ENCODE measurements around the gene B4GALT6. TPM values are rescaled to one million over a fixed set of nuclear protein-coding genes. Genes with fewer than 3 reads are reported as not detected.

Gene B4GALT6
- total RNA-seq, 1 donor from 2014 or later, result 3.8 TPM

- ChIA-PET POLR2A (no interaction called here), CTCF (no interaction called here)
- TF ChIP-seq, protein P1, sequence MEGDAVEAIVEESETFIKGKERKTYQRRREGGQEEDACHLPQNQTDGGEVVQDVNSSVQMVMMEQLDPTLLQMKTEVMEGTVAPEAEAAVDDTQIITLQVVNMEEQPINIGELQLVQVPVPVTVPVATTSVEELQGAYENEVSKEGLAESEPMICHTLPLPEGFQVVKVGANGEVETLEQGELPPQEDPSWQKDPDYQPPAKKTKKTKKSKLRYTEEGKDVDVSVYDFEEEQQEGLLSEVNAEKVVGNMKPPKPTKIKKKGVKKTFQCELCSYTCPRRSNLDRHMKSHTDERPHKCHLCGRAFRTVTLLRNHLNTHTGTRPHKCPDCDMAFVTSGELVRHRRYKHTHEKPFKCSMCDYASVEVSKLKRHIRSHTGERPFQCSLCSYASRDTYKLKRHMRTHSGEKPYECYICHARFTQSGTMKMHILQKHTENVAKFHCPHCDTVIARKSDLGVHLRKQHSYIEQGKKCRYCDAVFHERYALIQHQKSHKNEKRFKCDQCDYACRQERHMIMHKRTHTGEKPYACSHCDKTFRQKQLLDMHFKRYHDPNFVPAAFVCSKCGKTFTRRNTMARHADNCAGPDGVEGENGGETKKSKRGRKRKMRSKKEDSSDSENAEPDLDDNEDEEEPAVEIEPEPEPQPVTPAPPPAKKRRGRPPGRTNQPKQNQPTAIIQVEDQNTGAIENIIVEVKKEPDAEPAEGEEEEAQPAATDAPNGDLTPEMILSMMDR (IDR thresholded peaks at IDR 0.05), result no peak
- H3K4me3 Mint-ChIP-seq, result no peak overlapping the region
- intact Hi-C loops (cut with micrococcal nuclease), result no loop called here
- no peak for DNase-seq
- H3K4me1 Mint-ChIP-seq, result no peaks in the 10 kb centered on the region
- no peaks in the 10 kb centered on the region for H3K36me3 Mint-ChIP-seq (ENCODE audit: low read depth)
- no peak for ATAC-seq (ENCODE audit: low read depth)
- H3K9me3 Mint-ChIP-seq, result no peaks in the 10 kb centered on the region
- H3K27ac Mint-ChIP-seq, result no peak overlapping the region
- H3K27me3 Mint-ChIP-seq, result peaks cover 2% of the 10 kb centered on the region
Measured at GRCh38 chr18:31701744-31702143, 17.4 kb upstream of the B4GALT6 start.

DNA sequence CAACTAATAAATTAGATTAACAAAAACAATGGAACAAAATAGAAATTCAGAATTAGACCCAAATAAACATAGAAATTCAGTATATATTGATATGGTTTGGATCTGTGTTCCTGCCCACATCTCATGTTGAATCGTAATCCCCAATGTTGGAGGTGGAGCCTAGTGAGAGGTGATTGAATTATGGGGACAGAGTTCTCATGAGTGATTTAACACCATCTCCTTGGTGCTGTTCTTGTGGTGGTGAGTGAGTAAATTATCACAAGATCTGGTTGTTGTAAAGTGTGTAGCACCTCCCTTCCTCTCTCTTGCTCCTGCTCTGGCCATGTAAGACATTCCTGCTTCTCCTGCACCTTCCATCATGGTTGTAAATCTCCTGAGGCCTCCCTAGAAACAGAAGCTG is 16.6 kb upstream of the B4GALT6 start:
- CTCF ChIA-PET, result no interaction called here
- POLR2A ChIA-PET, result no interaction called here
- H3K27me3 Mint-ChIP-seq, result no peaks in the 10 kb centered on the region

DNA sequence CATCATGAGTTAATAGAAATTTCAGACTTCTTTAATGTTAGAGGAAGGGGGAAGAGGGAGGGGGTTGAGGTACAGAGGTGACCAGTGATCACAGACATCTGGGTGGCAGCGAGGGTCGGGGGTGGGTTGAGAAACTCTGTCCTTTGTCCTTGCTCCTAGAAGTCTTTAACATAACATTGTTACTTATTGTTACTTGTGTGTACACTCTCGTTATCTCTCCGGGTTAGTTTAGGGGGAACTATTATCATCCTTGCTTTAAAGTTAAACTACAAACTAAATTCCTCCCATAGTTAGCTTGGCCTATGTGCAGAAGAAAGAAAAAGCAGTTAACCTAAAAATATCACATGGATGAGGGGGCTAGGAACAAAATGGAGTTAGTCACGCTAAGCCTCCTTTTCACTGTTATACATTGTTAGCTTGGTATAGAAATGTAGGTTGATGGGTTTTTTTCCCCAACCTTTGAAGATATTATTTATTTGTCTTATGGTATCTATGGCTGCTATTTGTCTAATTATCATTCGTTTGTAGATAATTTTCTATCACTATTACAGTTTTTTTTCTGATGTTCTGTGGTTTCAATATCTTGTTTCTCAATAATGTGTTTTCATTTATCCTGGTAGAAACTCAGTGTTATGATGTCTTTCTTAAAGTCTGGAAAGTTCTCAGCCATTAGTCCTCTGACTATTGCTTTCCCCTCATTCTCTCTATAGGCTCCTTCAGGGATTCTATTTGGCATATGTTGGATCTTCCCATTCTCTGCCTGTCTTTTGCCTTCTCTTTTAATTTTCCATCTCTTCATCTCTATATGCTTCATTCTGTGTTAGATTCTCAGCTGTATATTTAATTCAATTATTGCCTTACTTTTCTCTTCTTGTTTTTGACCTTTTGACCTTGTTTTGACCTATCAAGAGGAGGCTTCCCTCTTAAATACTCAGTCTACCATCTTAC is 13.2 kb upstream of the B4GALT6 start:
- TF ChIP-seq, protein P1 (IDR thresholded peaks at IDR 0.05), result no peak
- Mint-ChIP-seq H3K9me3 (no peaks in the 10 kb centered on the region), H3K36me3 (ENCODE audit: low read depth) (no peaks in the 10 kb centered on the region), H3K27ac (no peak overlapping the region), H3K4me1 (no peaks in the 10 kb centered on the region), H3K27me3 (no peaks in the 10 kb centered on the region), H3K4me3 (no peak overlapping the region)
- intact Hi-C loops (cut with micrococcal nuclease), result no loop called here
- DNase-seq (no peak), ATAC-seq (ENCODE audit: low read depth) (no peak)
- POLR2A ChIA-PET, result no interaction called here
- CTCF ChIA-PET, result no interaction called here

More for the DNA sequence above, 16.6 kb upstream of the B4GALT6 start:
- no peaks in the 10 kb centered on the region for H3K36me3 Mint-ChIP-seq (ENCODE audit: low read depth)
- H3K4me1 Mint-ChIP-seq, result no peaks in the 10 kb centered on the region
- TF ChIP-seq, protein P1 (IDR thresholded peaks at IDR 0.05), result no peak
- no peak for ATAC-seq (ENCODE audit: low read depth)
- H3K4me3 Mint-ChIP-seq, result no peak overlapping the region
- H3K27ac Mint-ChIP-seq, result no peak overlapping the region
- H3K9me3 Mint-ChIP-seq, result no peaks in the 10 kb centered on the region
- no peak for DNase-seq
- intact Hi-C loops (cut with micrococcal nuclease), result no loop called here

GRCh38 chr18:31695989-31696388 is 11.6 kb upstream of the B4GALT6 start:
- intact Hi-C loops (cut with micrococcal nuclease), result no loop called here
- H3K4me1 Mint-ChIP-seq, result no peaks in the 10 kb centered on the region
- CTCF ChIA-PET, result no interaction called here
- H3K4me3 Mint-ChIP-seq, result no peak overlapping the region
- TF ChIP-seq, protein P1 (IDR thresholded peaks at IDR 0.05), result no peak
- H3K36me3 Mint-ChIP-seq (ENCODE audit: low read depth), result no peaks in the 10 kb centered on the region
- H3K9me3 Mint-ChIP-seq, result no peaks in the 10 kb centered on the region
- DNase-seq (no peak), ATAC-seq (ENCODE audit: low read depth) (no peak)
- H3K27ac Mint-ChIP-seq, result no peak overlapping the region
- POLR2A ChIA-PET, result no interaction called here
- no peaks in the 10 kb centered on the region for H3K27me3 Mint-ChIP-seq

GRCh38 chr18:31694297-31694696 is 9.9 kb upstream of the B4GALT6 start:
- ATAC-seq (ENCODE audit: low read depth) (no peak), DNase-seq (no peak)
- ChIA-PET CTCF (interaction anchor here (1.4 kb wide), 1 partner anchor 28 kb away, joined by 3 read pairs; no protein-coding TSS in a partner anchor), POLR2A (no interaction called here)
- intact Hi-C loops (cut with micrococcal nuclease), result no loop called here
- TF ChIP-seq, protein P1 (IDR thresholded peaks at IDR 0.05), result no peak
- Mint-ChIP-seq H3K27me3 (no peaks in the 10 kb centered on the region), H3K27ac (no peak overlapping the region), H3K4me3 (no peak overlapping the region), H3K4me1 (no peaks in the 10 kb centered on the region), H3K36me3 (ENCODE audit: low read depth) (no peaks in the 10 kb centered on the region), H3K9me3 (no peaks in the 10 kb centered on the region)

Measured in activated B cell treated with CpG ODN at 0.5 μM for 24 hours (primary cell).